ENCODE results near the gene RNFT1. TPM values are rescaled to one million over a fixed set of nuclear protein-coding genes. Genes with fewer than 3 reads are reported as not detected.
"Not testable (repeated sequence)": the region's sequence is repeated elsewhere in the genome, so short reads cannot be mapped to it uniquely, and the experiment has no call there.

Gene RNFT1
- total RNA-seq, 1 experiment from 2014 or later = 18.1 TPM

- intact Hi-C loops (cut with micrococcal nuclease); BruUV-seq (replicated peaks): not testable (repeated sequence)
Observed at GRCh38 chr17:59933317-59933716, 31.2 kb downstream of the RNFT1 start.

GRCh38 chr17:59930768-59931167 lies 33.8 kb downstream of the RNFT1 start:
- H3F3A ChIP-seq (ENCODE audit: low read length, unreplicated experiment); CTCF ChIA-PET; H3K4me3 ChIP-seq (ENCODE audit: low read length); H3K79me2 ChIP-seq (ENCODE audit: low read length); H3K27ac ChIP-seq (ENCODE audit: low read length); H4K20me1 ChIP-seq (ENCODE audit: low read length); intact Hi-C loops (cut with micrococcal nuclease); ATAC-seq; H3K9ac ChIP-seq (ENCODE audit: low read length); BruUV-seq (replicated peaks); H2AFZ ChIP-seq (ENCODE audit: low read length); H3K4me1 ChIP-seq (ENCODE audit: insufficient read depth, low read length); H3K27me3 ChIP-seq (ENCODE audit: low read length); DNase-seq; H3K9me2 ChIP-seq (replicated peaks; ENCODE audit: low read length); H3K4me2 ChIP-seq (ENCODE audit: low read length); POLR2A ChIA-PET (ENCODE audit: unreplicated experiment); H3K9me3 ChIP-seq (ENCODE audit: low read length): not testable (repeated sequence)
- peaks cover 44% of the 10 kb centered on the region for H3K36me3 ChIP-seq (ENCODE audit: low read depth, low read length)

More at GRCh38 chr17:59933317-59933716, 31.2 kb downstream of the RNFT1 start:
- CTCF ChIA-PET; DNase-seq; H3F3A ChIP-seq (ENCODE audit: low read length, unreplicated experiment); ATAC-seq; POLR2A ChIA-PET (ENCODE audit: unreplicated experiment); H3K9ac ChIP-seq (ENCODE audit: low read length); H3K9me2 ChIP-seq (replicated peaks; ENCODE audit: low read length); H3K4me3 ChIP-seq (ENCODE audit: low read length); H3K9me3 ChIP-seq (ENCODE audit: low read length); H3K79me2 ChIP-seq (ENCODE audit: low read length); H3K27ac ChIP-seq (ENCODE audit: low read length); H4K20me1 ChIP-seq (ENCODE audit: low read length); H3K27me3 ChIP-seq (ENCODE audit: low read length); H2AFZ ChIP-seq (ENCODE audit: low read length); H3K4me1 ChIP-seq (ENCODE audit: insufficient read depth, low read length); H3K4me2 ChIP-seq (ENCODE audit: low read length): not testable (repeated sequence)
- H3K36me3 ChIP-seq (ENCODE audit: low read depth, low read length) = peaks cover 52% of the 10 kb centered on the region

- H3F3A ChIP-seq (ENCODE audit: low read length, unreplicated experiment); H3K4me3 ChIP-seq (ENCODE audit: low read length); BruUV-seq (replicated peaks); H3K79me2 ChIP-seq (ENCODE audit: low read length); DNase-seq; POLR2A ChIA-PET (ENCODE audit: unreplicated experiment); intact Hi-C loops (cut with micrococcal nuclease); H3K27me3 ChIP-seq (ENCODE audit: low read length); ATAC-seq; CTCF ChIA-PET; H3K9me3 ChIP-seq (ENCODE audit: low read length); H3K9me2 ChIP-seq (replicated peaks; ENCODE audit: low read length); H3K9ac ChIP-seq (ENCODE audit: low read length); H2AFZ ChIP-seq (ENCODE audit: low read length); H3K4me1 ChIP-seq (ENCODE audit: insufficient read depth, low read length); H3K27ac ChIP-seq (ENCODE audit: low read length); H3K4me2 ChIP-seq (ENCODE audit: low read length); H4K20me1 ChIP-seq (ENCODE audit: low read length): not testable (repeated sequence)
- peaks cover 47% of the 10 kb centered on the region for H3K36me3 ChIP-seq (ENCODE audit: low read depth, low read length)
Observed at GRCh38 chr17:59930121-59930520, 34.4 kb downstream of the RNFT1 start.

GRCh38 chr17:59920637-59921036 lies 43.9 kb downstream of the RNFT1 start:
- H3K79me2 ChIP-seq (ENCODE audit: low read length); DNase-seq; intact Hi-C loops (cut with micrococcal nuclease); ATAC-seq; POLR2A ChIA-PET (ENCODE audit: unreplicated experiment); H4K20me1 ChIP-seq (ENCODE audit: low read length); H3K4me3 ChIP-seq (ENCODE audit: low read length); H3K4me1 ChIP-seq (ENCODE audit: insufficient read depth, low read length); H3K27ac ChIP-seq (ENCODE audit: low read length); H3K4me2 ChIP-seq (ENCODE audit: low read length); H3K27me3 ChIP-seq (ENCODE audit: low read length); H3K9me3 ChIP-seq (ENCODE audit: low read length); H3K9ac ChIP-seq (ENCODE audit: low read length); CTCF ChIA-PET; H2AFZ ChIP-seq (ENCODE audit: low read length); BruUV-seq (replicated peaks); H3K9me2 ChIP-seq (replicated peaks; ENCODE audit: low read length); H3F3A ChIP-seq (ENCODE audit: low read length, unreplicated experiment): not testable (repeated sequence)
- peaks cover 35% of the 10 kb centered on the region for H3K36me3 ChIP-seq (ENCODE audit: low read depth, low read length)

- Histone ChIP-seq H3K9ac (ENCODE audit: low read length) (no peak overlapping the region), H3K9me3 (ENCODE audit: low read length) (no peaks in the 10 kb centered on the region), H3K27ac (ENCODE audit: low read length) (no peak overlapping the region), H3K4me3 (ENCODE audit: low read length) (no peak overlapping the region), H3K9me2 (replicated peaks; ENCODE audit: low read length) (no peaks in the 10 kb centered on the region), H3K79me2 (ENCODE audit: low read length) (no peaks in the 10 kb centered on the region; the same call in 1 of the 2 replicates), H3K4me2 (ENCODE audit: low read length) (no peak overlapping the region), H3F3A (ENCODE audit: low read length, unreplicated experiment) (no peaks in the 10 kb centered on the region), H3K27me3 (ENCODE audit: low read length) (no peaks in the 10 kb centered on the region), H4K20me1 (ENCODE audit: low read length) (no peaks in the 10 kb centered on the region), H3K4me1 (ENCODE audit: insufficient read depth, low read length) (no peaks in the 10 kb centered on the region), H2AFZ (ENCODE audit: low read length) (no peak overlapping the region), H3K36me3 (ENCODE audit: low read depth, low read length) (peaks cover 50% of the 10 kb centered on the region)
- ChIA-PET CTCF (no interaction called here), POLR2A (ENCODE audit: unreplicated experiment) (no interaction called here)
- BruUV-seq (replicated peaks) = no TSS peak
- intact Hi-C loops (cut with micrococcal nuclease) = loop anchor here (10.0 kb wide), 1 partner anchor 118 kb away; no protein-coding TSS in a partner anchor
- ATAC-seq (no peak), DNase-seq (no peak)
- TF ChIP-seq EZH2phosphoT487 (IDR thresholded peaks at IDR 0.05; ENCODE audit: borderline replicate concordance, low read length) (no peak), CTCF (conservative IDR thresholded peaks at IDR 0.05; ENCODE audit: low read depth, low read length) (no peak), EZH2 (IDR thresholded peaks at IDR 0.05; ENCODE audit: low read length, unreplicated experiment) (no peak)
Observed at GRCh38 chr17:59916446-59916845, 48.1 kb downstream of the RNFT1 start.
